ENCODE measurements around the gene OLIG2.

OLIG2 gene

DNA sequence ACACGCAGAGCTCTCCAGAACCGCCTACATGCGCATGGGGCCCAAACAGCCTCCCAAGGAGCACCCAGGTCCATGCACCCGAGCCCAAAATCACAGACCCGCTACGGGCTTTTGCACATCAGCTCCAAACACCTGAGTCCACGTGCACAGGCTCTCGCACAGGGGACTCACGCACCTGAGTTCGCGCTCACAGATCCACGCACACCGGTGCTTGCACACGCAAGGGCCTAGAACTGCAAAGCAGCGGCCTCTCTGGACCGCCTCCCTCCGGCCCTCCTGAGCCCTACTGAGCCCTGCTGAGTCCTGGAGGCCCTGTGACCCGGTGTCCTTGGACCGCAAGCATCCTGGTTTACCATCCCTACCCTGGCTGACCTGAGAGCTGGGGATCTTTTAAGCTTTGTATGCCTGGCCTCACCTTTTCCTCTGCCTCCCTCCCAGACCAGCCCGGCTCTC, 8.3 kb downstream of the OLIG2 start:
- no peak for DNase-seq

DNA sequence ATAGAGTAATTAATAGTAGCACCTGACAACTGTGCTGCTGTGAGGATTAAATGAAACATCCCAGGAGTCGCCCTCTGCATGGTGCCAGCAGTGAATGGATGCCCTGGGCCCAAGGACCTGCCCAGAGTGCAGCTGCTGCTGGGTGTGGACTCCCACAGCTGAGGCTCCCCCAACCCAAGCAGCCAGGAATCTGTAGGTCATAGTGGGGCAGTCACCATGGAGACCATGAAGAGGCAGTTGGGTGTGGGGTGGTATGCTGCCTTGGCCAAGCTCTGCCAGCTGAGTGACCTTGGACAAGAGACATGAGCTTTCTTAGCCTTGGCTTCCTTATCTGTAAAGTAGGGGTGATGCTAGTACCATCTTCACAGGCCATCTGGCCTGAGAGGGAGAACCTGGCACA, 9.4 kb downstream of the OLIG2 start:
- no peak for DNase-seq

DNA sequence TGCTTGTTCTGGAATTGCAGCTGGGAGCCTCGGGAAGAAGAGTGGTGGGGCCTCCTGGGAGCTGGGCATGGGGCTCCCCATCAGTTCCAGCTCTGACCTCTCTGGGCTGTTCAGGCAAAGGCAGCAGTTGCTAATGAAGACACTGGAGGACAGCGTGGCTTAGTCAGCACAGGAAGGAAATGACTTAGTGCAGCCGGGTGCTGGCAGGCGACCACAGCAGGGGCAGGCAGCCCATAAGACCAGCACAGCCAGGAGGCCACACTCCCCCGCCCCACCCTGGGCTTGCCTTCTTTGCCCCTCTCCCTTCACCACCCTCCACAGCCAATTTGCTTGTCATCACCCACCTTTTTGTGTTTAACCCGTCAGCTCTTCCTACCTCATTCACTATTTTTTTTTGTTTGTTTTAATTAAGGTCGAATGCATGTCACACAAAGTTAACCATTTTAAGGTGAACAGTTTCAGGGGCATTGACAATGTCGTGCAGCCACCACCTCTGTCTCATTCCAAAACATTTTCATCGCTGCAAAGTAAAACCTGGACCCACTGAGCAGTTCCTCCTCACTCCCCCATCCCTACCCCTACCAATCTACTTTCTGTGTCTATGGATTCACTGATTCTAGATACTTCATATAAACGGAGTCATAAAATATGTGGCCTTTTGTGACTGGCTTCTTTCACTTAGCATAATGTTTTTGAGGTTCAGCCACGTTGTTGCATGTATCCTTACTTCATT, 10.9 kb downstream of the OLIG2 start:
- DNase-seq, result peak in 1 of 2 experiments; percentile 54

DNA sequence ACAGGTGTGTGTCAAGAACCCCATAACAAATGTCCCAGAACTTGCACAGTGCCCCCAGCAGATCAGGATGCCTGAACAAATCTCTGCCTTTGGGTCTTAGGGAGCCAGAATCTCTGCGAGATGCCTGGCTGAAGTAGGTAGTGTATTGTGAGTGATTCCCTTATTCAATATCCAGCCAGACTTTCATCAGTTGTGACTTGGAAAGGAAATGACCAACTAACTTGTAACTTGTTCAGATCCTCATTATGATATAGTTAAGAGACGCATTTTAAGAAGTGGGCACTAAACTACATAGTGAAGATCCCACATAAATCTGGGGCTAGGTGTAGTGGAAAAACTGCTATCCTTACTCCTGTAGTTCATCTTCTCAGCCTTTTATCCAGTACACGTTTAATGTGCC, 11.8 kb downstream of the OLIG2 start:
- DNase-seq, result no peak

DNA sequence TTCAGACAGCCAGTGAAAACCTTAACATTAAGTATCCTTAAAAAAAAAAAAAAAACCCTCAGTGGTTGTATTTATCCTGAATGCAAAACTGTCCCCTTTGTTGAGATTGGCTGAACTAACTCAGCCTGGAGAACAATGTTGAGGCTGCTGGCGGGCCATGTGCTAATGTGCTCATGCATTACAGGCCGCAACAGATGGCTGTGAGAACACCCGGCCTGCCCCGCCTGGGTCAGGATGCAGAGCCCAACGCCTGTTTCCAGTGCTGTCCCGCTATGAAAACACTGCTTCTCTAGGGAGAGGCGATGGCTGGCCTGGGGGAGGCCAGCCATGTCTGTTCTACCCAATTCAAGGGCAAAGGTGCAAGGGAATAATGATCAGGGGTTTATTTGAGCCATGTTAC, 13.8 kb downstream of the OLIG2 start:
- no peak for DNase-seq

DNA sequence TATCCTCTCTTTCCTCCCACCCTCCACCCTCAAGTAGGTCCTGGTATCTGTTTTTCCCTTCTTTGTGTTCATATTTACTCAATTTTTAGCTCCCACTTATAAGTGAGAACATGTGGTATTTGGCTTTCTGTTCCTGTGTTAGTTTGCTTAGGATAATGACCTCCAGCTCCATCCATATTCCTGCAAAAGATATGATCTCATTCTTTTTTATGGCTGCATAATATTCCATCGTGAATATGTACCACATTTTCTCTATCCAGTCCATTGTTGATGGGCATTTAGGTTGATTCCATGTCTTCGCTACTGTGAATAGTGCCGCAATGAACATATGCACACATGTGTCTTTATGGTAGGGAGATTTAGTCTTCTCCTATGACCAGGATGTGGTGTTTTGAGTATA, 14.5 kb downstream of the OLIG2 start:
- DNase-seq, result no peak

DNA sequence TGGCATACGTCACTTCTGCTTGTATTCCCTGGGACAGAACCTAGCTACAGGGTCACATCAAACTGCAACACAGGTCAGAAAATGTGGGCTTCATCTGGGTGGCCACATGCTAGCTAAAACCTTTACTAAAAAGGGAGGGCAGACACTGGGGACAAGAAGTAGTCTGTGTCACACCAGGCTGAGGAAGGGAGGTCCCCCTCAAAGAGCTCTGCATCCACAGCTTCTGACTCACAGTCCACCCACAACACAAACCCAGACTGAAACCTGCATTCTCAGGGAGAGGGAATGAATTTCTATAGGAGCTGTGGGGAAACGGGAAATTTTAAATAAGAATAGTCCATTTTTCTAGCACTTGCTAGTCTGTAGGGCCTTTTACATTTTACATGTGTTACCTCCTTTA, 16.2 kb downstream of the OLIG2 start:
- no peak for DNase-seq

DNA sequence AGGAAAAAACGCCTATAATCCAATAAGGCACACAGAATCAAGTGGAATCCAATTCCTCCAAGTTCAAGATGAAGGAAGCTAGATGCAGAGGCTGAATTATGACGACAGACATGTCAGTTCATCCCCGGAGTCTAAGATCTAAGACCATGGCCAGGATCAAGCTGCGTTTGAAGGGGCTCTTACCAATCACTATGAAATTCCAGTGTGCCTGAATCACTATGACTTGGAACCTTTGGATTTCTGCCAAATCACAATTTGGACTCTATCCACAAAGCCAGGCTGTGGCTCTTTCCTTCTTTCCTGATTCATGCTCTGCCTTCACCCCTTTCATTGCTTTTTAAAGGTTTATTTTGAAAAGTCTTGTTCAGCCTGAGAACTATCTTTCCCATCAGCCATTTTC, 17.1 kb downstream of the OLIG2 start:
- DNase-seq, result peak in 1 of 2 experiments; percentile 66

DNA sequence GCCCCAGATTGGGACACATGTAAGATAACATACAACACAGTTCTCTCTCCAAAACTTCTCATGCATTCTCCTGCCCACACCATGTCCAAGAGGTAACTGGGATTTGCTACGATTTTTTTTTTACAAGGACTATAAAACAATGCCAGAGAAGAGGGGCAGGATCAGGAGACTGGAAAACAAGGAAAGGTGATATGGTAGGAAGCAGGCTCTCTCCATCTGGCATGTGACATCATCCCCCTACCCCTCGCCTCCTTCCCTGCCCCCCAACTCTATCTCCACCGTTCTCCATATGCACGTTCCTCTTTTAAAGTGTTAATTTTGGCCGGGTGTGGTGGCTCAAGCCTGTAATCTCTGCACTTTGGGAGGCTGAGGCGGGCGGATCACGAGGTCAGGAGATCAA, 20.7 kb downstream of the OLIG2 start:
- no peak for DNase-seq

DNA sequence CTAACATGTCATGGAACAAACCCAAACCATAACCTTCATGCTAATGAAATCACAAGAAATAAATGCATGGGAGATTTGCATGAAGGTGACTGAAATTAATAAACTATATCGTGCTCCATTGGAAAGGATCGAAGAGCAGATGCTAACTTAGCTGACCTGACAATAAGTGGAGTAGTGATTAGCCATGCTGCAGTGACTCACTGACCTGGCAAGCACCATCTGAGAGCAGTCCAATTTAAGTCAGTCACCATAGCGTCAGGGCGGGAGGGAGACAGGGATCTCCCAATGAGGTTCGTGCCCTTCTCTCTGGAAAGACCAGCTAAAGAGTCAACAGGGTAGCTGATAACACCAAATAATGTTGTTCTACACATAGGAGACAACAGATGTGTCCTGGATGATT, 21.5 kb downstream of the OLIG2 start:
- no peak for DNase-seq

DNA sequence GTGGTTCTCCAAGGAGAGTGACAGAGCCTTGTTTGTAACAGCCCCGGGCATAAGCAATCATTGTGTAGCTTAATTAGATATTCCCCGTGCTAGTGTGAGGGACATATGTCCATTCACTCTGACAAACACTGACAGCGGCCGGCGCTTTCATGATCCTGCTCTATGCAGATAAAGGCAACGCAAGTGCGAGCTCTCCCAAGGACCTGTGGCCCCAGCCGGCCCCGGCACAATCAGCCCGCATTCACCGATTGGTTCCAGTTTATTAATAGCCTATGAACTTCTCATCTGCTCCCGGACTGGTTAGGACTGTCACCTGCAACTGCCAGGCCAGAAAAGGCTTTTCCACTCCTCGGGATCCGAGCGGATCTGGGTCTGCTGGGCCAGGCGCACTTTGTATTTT, 26.2 kb downstream of the OLIG2 start:
- DNase-seq, result no peak

DNA sequence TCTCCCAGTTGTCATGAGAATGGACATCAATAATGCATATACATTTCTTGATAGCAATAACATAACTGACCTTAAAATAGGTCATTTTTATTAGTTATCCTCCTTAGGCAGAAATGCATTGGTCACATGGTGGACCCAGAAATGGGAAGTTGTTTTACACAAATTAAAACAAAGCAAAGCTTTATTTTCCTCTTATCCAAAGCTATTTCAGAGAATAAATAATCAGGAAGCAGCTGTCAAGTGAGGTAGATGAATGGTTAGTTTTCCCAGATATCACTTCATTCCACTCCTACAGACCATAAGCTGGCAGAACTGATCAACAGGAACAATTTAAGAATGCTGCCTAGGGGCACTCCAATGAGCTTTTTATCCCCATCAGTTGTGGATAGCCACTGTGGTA, 28.2 kb downstream of the OLIG2 start:
- no peak for DNase-seq

DNA sequence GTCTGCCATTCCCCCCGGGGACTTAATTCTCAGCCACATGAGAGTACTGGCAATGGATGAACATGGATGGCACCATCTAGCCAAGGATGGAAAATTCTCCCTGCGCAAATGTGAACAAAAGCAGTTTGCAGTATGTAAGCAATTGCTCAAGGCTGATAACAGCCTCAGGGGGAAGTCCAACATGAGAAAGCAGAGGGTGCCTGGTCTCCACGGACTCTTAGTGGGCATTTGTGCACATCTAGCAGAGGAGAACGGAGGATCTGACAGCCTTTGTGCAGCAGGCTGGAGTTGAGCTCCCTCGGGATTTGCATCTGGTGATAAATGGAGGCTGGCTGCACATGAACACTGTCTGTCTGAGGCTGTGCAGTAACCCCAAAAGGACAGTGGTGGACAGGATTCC, 30.3 kb downstream of the OLIG2 start:
- DNase-seq, result no peak

DNA sequence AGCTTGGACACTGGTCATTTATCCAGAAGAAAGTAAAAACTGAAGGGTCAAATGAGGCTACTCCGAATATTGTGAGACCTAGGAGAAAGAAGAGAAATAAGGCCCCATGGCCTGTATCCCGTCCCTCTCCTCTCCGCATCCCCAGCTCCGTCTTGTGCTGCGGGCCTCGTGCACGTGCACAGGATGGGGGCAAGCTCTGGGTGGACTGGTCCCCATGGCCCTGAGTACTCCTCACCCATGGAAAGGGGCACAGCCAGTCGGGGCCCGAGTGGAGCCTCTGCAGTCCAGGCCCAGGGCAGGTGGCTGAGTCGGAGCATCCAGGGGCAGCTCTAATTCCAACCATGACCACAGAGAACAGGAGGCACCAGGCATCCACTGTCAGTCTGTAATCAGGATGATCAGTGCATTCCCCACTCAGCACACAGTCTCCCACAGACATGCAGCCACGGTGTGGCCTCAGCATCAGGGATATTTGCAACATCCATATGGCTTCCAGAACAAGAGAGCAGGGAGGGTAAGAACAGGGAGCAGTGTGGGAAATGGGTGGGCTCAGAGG, 31.7 kb downstream of the OLIG2 start:
- DNase-seq, result no peak

DNA sequence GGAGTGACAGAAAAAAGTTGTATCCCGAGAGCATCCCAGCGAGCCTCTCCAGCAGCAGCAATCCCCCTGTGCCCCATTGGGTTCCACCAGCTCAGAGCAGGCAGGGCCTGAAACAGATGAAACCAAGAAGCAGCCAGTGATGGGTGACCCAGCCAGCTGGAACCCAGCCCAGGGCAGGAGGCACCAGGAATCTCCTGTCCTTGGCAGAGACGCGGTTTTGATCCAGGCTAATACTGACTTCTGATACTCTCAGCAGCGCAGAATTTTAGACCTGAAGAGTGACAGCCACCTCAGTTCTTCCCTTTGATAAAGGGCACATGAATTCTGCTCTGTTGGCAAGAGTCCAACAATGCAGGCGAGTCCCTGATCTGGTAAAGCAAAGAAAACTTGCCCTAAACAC, 32.8 kb downstream of the OLIG2 start:
- no peak for DNase-seq

DNA sequence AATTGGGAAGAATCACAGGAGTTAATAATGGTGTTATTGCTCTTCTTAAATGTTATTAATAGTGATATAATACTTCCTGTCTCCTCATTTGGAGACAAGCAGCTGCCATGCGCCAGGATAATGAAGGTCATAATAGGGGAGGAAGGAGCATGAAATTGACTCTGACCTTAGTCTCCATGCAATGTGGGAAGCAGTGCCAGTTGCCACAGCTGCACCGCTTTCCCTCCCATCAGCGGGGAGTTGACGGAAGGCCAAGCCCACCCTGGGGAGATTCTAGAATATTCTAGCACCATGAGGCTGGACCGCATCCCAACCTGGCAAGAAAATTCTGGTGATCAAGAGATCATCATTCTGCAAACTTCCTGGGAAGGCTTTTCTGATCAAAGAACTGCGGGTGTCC, 33.2 kb downstream of the OLIG2 start:
- no peak for DNase-seq

DNA sequence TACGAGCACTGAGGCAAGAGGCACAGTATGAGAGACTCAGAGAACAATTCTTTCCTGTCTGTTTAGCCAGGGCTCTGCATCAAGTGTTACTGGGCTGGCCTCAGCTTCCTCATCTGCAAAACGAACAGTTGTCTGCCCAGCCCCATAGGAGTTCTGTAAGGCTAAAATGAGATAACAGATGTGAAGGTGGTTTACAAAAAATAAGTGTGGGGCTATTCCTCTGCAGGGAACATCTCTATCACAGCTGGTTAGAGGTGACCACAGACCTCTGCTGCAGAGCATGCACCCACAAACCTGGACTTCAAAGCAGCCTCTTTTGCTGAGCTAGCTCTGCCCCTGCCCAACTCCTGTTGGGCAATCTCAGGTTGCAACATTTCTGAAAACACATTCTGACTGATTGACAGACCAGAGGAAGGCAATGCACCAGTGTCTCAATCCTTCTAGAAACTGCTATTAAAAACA, 33.7 kb downstream of the OLIG2 start:
- DNase-seq, result no peak

DNA sequence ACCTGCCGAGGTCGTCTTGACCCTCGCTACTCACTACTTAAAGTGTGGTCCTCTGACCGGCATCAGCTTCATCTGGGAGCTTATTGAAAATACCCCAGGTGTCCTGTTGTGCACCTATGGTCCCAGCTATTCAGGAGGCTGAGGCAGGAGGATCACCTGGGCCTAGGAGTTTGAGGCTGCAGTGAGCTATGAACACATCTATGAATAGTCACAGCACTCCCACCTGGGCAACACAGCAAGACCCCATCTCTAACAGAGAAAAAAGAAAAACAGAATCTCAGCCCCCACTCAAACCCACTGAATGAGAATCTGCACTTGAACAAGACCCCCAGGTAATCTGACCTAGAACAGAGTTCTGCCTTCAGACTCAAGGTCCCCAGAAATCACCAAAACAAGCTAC, 35.5 kb downstream of the OLIG2 start:
- no peak for DNase-seq

DNA sequence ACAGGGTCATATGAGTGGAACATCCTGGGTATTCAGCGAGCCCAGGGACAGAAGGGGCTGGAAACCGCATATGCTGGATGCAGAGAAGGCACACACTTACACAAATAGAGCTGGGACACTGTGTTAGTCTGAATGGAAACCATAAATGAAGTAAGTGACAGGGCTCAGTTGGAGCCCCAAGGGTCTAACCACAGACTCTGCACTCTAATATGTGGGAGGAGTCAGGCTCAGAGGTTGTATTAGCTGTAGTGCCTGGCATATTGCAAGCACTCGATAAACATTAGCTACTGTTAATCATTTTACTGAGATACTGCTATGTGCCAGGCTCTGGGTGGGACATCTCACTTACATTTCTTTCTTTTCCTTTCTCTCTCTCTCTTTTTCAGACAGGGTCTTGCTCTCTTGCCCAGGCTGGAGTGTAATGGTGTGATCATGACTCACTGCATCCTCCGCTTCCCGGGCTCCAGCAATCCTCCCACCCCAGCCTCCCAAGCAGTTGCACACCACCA, 37.7 kb downstream of the OLIG2 start:
- DNase-seq, result no peak

DNA sequence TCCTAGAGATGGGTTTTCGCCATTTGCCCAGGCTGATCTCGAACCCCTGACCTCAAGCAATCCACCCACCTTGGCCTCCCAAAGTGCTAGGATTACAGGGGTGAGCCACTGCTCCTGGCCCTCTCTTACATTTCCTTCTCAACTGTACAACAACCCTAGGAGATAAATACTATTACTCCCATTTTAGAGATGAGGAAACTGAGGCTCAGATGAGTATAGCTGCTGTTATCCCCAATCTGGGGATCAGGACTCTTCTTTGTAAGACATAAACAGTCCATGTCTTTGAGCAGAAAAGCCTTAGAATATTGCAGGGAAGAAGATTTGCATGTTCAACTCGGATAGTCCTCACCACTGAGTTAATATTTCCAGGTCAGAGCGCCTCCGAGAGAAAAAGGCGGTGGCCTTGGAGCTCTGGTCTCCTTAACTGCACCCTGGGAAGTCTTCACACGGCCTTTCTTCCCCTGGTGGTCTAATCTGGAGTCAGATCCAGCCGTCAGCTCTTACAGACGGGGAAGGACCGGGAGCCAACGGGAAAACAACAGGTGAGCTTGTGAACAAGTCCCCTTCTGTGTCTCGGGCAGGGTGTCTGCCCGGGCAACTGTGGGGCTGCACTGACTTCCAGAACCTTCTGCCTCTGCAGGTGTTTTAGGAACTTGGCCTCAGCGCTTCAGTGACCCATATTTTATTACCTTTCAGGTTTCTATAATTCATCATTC, 38.3 kb downstream of the OLIG2 start:
- no peak for DNase-seq

DNA sequence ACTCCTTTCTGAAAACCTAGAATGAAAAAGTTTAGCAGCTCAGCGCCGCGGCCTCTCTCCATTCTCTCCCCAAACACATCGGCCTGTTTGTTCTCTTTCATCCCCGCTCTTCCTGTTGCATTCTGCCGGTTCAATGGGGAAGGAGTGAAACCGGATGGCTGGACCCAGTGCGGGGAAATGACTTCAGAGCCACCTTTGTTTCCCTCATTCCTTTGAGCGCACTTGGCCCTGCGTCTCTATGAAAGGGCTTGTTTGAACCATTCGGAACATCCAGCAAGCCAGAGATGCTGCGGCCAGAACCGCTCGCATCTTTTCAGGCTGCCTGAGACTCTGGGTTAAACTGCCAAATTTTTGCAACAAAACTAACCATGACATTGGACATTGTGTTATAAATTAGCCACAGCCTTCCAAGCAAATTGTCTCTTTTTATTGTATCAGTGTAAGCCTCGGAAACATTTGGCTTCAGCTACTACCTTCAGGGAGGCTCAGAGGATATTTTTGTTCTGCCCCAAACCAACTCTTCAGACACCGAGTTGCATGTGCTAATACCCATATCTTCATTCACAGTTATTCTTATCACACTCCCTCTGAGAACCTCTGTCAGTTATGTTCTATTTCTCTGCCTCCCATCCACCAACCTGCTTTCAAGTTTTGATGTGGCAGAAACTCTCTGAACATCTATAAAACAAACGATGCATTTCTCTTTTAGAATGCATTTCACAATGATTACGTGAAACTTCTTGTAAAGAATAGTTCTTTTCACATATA, 39.1 kb downstream of the OLIG2 start:
- DNase-seq, result no peak

DNA sequence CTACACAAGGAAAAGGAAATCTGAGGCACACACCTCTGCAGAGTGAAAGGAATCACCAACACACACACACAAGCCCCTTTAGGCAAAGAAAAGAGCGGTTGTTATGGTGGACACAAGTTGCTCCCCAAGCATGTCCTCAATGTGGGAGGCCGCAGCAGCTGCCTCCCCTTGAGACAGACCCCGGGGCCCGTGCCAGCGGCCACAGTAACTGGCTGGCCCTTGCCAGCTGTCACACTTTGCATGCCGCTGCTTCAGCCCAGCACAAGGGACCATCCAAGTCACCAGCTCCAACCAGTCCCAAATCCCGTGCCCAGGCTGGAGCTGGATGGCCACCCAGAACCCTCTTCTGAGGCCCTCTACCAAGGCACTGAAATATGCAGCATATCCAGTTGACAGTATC, 41.3 kb downstream of the OLIG2 start:
- no peak for DNase-seq

DNA sequence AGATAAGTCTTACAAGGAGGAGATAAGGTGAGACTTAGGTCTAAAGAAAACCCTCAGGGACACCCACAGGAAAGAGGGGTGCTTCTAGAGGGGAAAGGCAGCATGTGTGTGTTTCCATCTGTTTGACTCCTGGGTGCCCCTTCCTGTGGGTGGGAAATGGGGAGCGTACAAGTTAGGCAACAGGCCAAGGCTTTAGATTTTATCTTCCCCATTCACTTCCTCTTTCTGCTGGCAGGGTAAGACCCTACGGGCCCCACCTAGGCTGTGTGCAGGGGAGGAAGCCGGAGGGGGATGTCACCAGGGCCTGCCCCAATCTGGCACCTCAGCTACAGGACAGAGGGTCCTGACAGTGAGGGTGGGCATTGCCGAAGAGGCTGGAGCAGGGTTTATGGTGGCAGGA, 41.7 kb downstream of the OLIG2 start:
- no peak for DNase-seq
